Endothelial cell of umbilical vein (primary cell): Measurements from ENCODE around the gene BMP2K. TPM values are rescaled to one million over a fixed set of nuclear protein-coding genes. Genes with fewer than 3 reads are reported as not detected.

Experiments
- BruUV-seq: library from RNA; stranded (reverse); fragments of 400-500 nt; replicated peaks from 2 replicates; lab custom pipeline; 2021; lab: Mats Ljungman, UMichigan
- CTCF ChIA-PET: fragments of 300-600, 350-600 bp; sonication (Branson Sonifier 250); formaldehyde crosslinking; loops from one replicate; lab custom pipeline; 2021; ENCODE audit warnings: antibody characterized with exemption, inconsistent platforms; lab: Charles Lee
- POLR2A ChIA-PET: fragments of 300-600, 350-600 bp; sonication (Branson Sonifier 250); formaldehyde crosslinking; loops from one replicate; lab custom pipeline; 2021; ENCODE audit warnings: antibody characterized with exemption, inconsistent platforms; lab: Charles Lee
- DNase-seq: peaks from one replicate; pipeline ENCODE4 v3.0.0-alpha.2; 2011; ENCODE audit warnings: low read depth, low spot score
- FAIRE-seq: peaks from 2 replicates; lab custom pipeline; 2011; peaks lifted over from hg19 to GRCh38; lab: Jason Lieb, UNC
- H2AFZ ChIP-seq: 2 replicates; pipeline ENCODE4 v1.6.0; 2012; ENCODE audit warnings: low read depth, low read length, control low read depth, inconsistent platforms
- H3K27ac ChIP-seq: 2 replicates; pipeline ENCODE4 v1.5.1; 2011; ENCODE audit warnings: low read depth, mild to moderate bottlenecking, control low read depth, low read length, moderate library complexity; ENCODE audit not compliant: insufficient read depth
- H3K27me3 ChIP-seq, 2 experiments: 2 replicates each; pipeline versions ENCODE4 v1.6.0 to v1.6.1; 2011; ENCODE audit warnings: low read length in 2 of 2, mixed read lengths in 1 of 2; ENCODE audit not compliant: control insufficient read depth in 2 of 2, insufficient read depth in 2 of 2
- H3K36me3 ChIP-seq, 2 experiments: 2 replicates in 1 of 2; 3 replicates in 1 of 2; pipeline ENCODE4 v1.5.1; 2011; ENCODE audit warnings: low read length in 2 of 2, mild to moderate bottlenecking in 1 of 2, moderate library complexity in 1 of 2; ENCODE audit not compliant: control insufficient read depth in 2 of 2, insufficient read depth in 2 of 2; ENCODE audit errors: extremely low read depth in 1 of 2
- H3K4me1 ChIP-seq: 3 replicates; pipeline ENCODE4 v1.5.1; 2011; ENCODE audit warnings: mild to moderate bottlenecking, low read length; ENCODE audit not compliant: control insufficient read depth, insufficient read depth; ENCODE audit errors: extremely low read depth
- H3K4me2 ChIP-seq: 2 replicates; pipeline ENCODE4 v1.6.1; 2011; ENCODE audit warnings: low read length, control low read depth, mixed read lengths; ENCODE audit not compliant: insufficient read depth
- H3K4me3 ChIP-seq, 3 experiments: fragments of 200-600 bp in 1 of 3; sonication (generic), shearing (Covaris generic) in 1 of 3; replicated peaks in 1 of 3; 2 replicates each; pipeline ENCODE4 v1.5.1; 2011 to 2016; ENCODE audit warnings: control low read depth in 3 of 3, low read length in 3 of 3, mild to moderate bottlenecking in 2 of 3, inconsistent platforms in 1 of 3, low read depth in 1 of 3, moderate library complexity in 1 of 3; ENCODE audit not compliant: insufficient read depth in 1 of 3
- H3K79me2 ChIP-seq: 2 replicates; pipeline ENCODE4 v1.6.0; 2012; ENCODE audit warnings: low read length, inconsistent platforms; ENCODE audit not compliant: control insufficient read depth, insufficient read depth
- H3K9ac ChIP-seq: replicated peaks from 2 replicates; pipeline ENCODE3; 2011; ENCODE audit warnings: low read length, control low read depth; ENCODE audit not compliant: insufficient read depth; ENCODE audit errors: extremely low read depth
- H3K9me1 ChIP-seq: replicated peaks from 3 replicates; pipeline ENCODE4 v1.6.0; 2011; ENCODE audit warnings: mild to moderate bottlenecking, low read length; ENCODE audit not compliant: control insufficient read depth, insufficient read depth; ENCODE audit errors: extremely low read depth
- H3K9me3 ChIP-seq: replicated peaks from 2 replicates; pipeline ENCODE4 v1.5.1; 2012; ENCODE audit warnings: low read length, inconsistent platforms; ENCODE audit not compliant: control insufficient read depth, insufficient read depth
- H4K20me1 ChIP-seq: replicated peaks from 2 replicates; pipeline ENCODE3; 2011; ENCODE audit warnings: mild to moderate bottlenecking, low read length; ENCODE audit not compliant: control insufficient read depth, insufficient read depth; ENCODE audit errors: extremely low read depth
- CTCF ChIP-seq, 2 donors: IDR thresholded peaks; 1 replicate in 1 of 2; 2 replicates in 1 of 2; pipeline ENCODE4 v1.5.1; 2011; ENCODE audit warnings: low read length in 2 of 2, mild to moderate bottlenecking in 2 of 2, moderate library complexity in 2 of 2, control low read depth in 1 of 2, inconsistent platforms in 1 of 2, low read depth in 1 of 2; ENCODE audit not compliant: insufficient read depth in 1 of 2; ENCODE audit errors: extremely low read depth in 1 of 2
- EZH2 ChIP-seq: IDR thresholded peaks from 2 replicates; pipeline ENCODE4 v1.6.1; 2012; ENCODE audit warnings: borderline replicate concordance, low read depth, mild to moderate bottlenecking, moderate library complexity, low read length, inconsistent platforms; ENCODE audit not compliant: severe bottlenecking
- GATA2 ChIP-seq: IDR thresholded peaks from 2 replicates; pipeline ENCODE4 v1.7.0; 2011; ENCODE audit warnings: low read depth, mild to moderate bottlenecking, moderate library complexity, mixed read lengths, low read length; ENCODE audit not compliant: insufficient read length, insufficient read depth
- JUN ChIP-seq: IDR thresholded peaks from 2 replicates; pipeline ENCODE4 v1.6.1; 2011; ENCODE audit warnings: borderline replicate concordance, low read depth; ENCODE audit not compliant: insufficient read length, insufficient read depth
- MAX ChIP-seq: IDR thresholded peaks from 2 replicates; pipeline ENCODE4 v1.6.1; 2011; ENCODE audit not compliant: insufficient read depth, insufficient read length
- MYC ChIP-seq: IDR thresholded peaks from one replicate; pipeline ENCODE4 v1.6.1; 2011; ENCODE audit warnings: mild to moderate bottlenecking, low read depth, low read length
- POLR2A ChIP-seq: IDR thresholded peaks from 2 replicates; pipeline ENCODE4 v1.6.1; 2012; ENCODE audit warnings: low read depth, mild to moderate bottlenecking, control low read depth, low read length
- POLR2AphosphoS5 ChIP-seq: IDR thresholded peaks from 2 replicates; pipeline ENCODE4 v1.6.1; 2012; ENCODE audit warnings: low read depth, mild to moderate bottlenecking, control low read depth, low read length, moderate library complexity; ENCODE audit not compliant: insufficient read depth
- dilution Hi-C: fragments of 300-500 bp; cut with MboI; formaldehyde crosslinking; loops from one replicate; pipeline ENCODE4 v1.15.0; 2019; ENCODE audit warnings: low sequenced_read_pairs; ENCODE audit not compliant: extremely low pct_ligation_motif_present
- intact Hi-C: fragments of 100-400 bp; cut with micrococcal nuclease; formaldehyde crosslinking; loops from one replicate; pipeline ENCODE4 v1.10.0; 2022
- polyA plus RNA-seq, 4 experiments: library from polyadenylated mRNA; depleted of rRNA in 3 of 4; stranded (reverse) in 3 of 4; unstranded in 1 of 4; fragments of >200 nt; gene quantifications; 2 replicates each; pipeline versions ENCODE4 v1.2.1 to v1.2.3, GENCODE V29; 2011 to 2012; ENCODE audit warnings: missing spikeins in 1 of 4
- total RNA-seq: library from RNA; stranded (reverse); gene quantifications from 2 replicates; pipeline ENCODE4 v1.2.3, GENCODE V29; 2021

Gene BMP2K
- total and polyA plus RNA-seq, 2 donors (not counting 3 experiments of a cell fraction or from before 2014, with no cell fraction given) = 16.1 to 37.9 TPM

GRCh38 chr4:78901882-78902281, 125.7 kb downstream of the BMP2K start:
- Histone ChIP-seq H3K36me3 (peaks cover 0 to 2% of the 10 kb centered on the region in 2 experiments), H4K20me1 (no peaks in the 10 kb centered on the region), H3K4me2 (no peak overlapping the region), H3K4me3 (no peak overlapping the region), H3K79me2 (no peaks in the 10 kb centered on the region), H3K27ac (no peak overlapping the region), H3K9ac (no peak overlapping the region), H2AFZ (no peak overlapping the region), H3K9me1 (no peaks in the 10 kb centered on the region), H3K9me3 (no peaks in the 10 kb centered on the region), H3K27me3 (no peaks in the 10 kb centered on the region), H3K4me1 (no peaks in the 10 kb centered on the region)
- BruUV-seq = no TSS peak
- CTCF ChIA-PET = interaction anchor here (1.0 kb wide), 1 partner anchor 286 kb away, joined by 3 read pairs; no protein-coding TSS in a partner anchor
- dilution Hi-C loops = no loop called here
- POLR2A ChIA-PET = no interaction called here
- TF ChIP-seq MAX = no peak
- no peak for TF ChIP-seq EZH2
- no peak for TF ChIP-seq POLR2A
- no peak for TF ChIP-seq JUN
- TF ChIP-seq GATA2 = no peak
- no peak for TF ChIP-seq CTCF (IDR thresholded peaks at IDR 0.05; ENCODE audit: extremely low read depth in 1 of 2, insufficient read depth in 1 of 2, low read depth in 1 of 2, low read length in 2 of 2)
- no peak for TF ChIP-seq POLR2AphosphoS5
- no peak for TF ChIP-seq MYC
- FAIRE-seq (no peak), DNase-seq (no peak)
- intact Hi-C loops = no loop called here
